GM21447 (cell line): Measurements from ENCODE around the gene DMTF1.
"Not testable (repeated sequence)": the region's sequence is repeated elsewhere in the genome, so short reads cannot be mapped to it uniquely, and the experiment has no call there.

ENCODE experiments used
- ATAC-seq: cut with Tn5 transposase; IDR thresholded peaks from one replicate; pipeline ENCODE4 v1.9.1; 2021; ENCODE audit not compliant: unreplicated experiment

The DMTF1 gene

GRCh38 chr7:87193912-87194311 lies 41.7 kb downstream of the DMTF1 start:
- ATAC-seq: no peak

GRCh38 chr7:87199241-87199640 lies 47.0 kb downstream of the DMTF1 start:
- ATAC-seq: no peak

GRCh38 chr7:87199700-87200450 lies 47.6 kb downstream of the DMTF1 start:
- ATAC-seq: no peak

DNA sequence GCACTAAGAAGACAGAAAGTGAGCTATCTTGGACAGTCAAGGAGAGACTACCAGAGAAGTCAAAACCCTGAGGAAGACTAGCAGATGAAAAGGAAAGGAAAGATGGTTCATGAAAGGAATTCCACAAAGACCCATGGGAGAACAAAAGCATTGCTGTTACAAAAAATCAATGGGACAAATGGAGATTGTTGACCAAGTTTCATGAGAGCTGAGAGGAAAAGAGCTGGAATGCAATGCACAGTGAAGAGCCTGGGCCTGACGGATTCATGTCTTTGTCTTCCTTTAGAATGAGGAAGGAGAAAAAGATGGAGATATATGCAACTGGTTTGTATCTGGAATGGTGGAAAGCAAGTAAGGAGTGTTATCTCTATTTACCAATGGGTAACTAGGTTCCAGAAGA lies 50.0 kb downstream of the DMTF1 start:
- no peak for ATAC-seq

- no peak for ATAC-seq
Observed at GRCh38 chr7:87202705-87203104, 50.5 kb downstream of the DMTF1 start.

GRCh38 chr7:87203929-87204328 lies 51.7 kb downstream of the DMTF1 start:
- ATAC-seq: not testable (repeated sequence)

DNA sequence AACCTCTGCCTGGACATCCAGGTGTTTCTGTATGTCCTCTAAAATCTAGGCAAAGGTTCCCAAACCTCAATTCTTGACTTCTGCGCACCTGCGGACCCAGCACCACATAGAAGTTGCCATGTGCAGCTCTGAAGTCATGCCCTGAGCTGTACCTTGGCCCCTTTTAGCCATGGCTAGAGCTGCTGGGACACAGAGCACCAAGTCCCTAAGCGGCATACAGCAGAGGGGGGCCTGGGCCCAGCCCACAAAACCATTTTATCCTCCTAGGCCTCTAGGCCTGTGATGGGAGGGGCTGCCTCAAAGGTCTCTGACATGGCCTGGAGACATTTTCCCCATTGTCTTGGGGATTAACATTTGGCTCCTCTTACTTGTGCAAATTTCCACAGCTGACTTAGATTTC lies 52.7 kb downstream of the DMTF1 start:
- no peak for ATAC-seq

- not testable (repeated sequence) for ATAC-seq
Observed at GRCh38 chr7:87205701-87206100, 53.4 kb downstream of the DMTF1 start.

DNA sequence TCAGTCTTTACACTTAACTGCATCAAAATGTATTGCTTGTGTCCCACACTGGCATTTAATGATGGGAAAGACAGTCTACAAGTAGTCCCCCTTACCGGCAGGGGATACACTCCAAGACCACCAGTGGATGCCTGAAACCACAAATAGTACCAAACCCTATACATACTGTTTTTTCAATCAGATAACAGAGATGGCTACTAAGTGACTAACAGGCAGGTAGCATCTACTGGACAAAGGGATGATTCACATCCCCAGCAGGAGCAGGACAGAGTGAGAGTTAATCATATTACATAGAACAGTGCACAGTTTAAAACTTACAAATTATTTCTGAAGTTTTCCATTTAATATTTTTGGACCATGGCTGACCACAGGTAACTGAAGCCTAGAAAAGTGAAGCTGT lies 54.1 kb downstream of the DMTF1 start:
- no peak for ATAC-seq

- no peak for ATAC-seq
Observed at GRCh38 chr7:87209295-87209924, 57.2 kb downstream of the DMTF1 start.

DNA sequence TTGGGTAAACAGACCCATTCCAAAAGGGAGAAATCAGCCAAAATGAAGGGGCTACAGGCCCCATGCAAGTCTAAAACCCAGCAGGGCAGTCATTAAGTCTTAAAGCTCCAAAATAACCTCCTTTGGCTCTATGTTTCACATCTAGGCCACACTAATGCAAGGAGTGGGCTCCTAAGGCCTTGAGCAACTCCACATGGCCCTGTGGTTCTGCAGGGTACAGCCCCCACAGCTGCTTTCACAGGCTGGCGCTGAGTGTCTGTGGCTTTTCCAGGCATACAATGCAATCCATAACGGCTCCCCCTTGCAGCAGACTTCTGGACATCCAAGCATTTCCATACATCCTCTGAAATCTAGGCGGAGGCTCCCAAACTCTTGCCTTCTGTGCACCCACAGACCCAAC lies 58.3 kb downstream of the DMTF1 start:
- ATAC-seq: no peak

DNA sequence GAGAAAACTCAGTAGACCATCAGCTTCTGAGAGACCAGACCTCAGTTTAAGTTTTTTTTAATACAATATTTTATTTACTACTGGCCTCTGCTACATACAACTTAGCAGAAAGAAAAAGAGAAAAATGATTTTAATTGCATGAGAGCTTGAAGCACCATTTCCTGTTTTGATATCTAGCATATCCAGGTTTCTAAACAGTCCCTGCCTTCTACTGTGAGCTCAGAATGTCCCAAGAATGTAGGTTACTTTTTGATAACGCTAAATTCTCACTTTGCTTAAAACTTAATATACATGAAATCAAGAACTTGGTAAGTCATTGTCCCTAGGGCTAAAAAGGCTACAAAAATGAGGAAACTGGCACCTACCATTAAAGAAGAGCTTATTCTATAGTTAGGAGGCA lies 60.2 kb downstream of the DMTF1 start:
- ATAC-seq: no peak

GRCh38 chr7:87213252-87213651 lies 61.0 kb downstream of the DMTF1 start:
- no peak for ATAC-seq

DNA sequence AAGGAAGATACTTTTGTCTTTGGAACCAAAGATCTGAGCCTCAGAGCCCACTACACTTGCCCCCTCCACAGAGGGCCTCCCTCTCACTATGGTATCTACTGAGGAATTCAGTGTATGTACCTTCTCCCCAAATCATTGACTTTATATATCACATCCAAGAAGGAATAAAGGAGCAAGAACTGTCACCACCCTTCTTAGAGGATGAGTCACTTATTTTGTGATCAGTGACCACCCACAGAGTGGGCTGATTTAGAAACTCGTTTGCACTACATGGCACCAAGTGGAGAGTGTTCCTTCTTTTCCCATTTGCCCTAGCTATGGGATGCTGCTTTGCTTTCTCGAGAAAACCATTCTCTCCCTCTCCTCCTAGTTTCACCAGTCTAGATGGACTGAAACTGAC lies 61.6 kb downstream of the DMTF1 start:
- ATAC-seq: no peak

GRCh38 chr7:87215046-87215445 lies 62.8 kb downstream of the DMTF1 start:
- ATAC-seq: no peak

DNA sequence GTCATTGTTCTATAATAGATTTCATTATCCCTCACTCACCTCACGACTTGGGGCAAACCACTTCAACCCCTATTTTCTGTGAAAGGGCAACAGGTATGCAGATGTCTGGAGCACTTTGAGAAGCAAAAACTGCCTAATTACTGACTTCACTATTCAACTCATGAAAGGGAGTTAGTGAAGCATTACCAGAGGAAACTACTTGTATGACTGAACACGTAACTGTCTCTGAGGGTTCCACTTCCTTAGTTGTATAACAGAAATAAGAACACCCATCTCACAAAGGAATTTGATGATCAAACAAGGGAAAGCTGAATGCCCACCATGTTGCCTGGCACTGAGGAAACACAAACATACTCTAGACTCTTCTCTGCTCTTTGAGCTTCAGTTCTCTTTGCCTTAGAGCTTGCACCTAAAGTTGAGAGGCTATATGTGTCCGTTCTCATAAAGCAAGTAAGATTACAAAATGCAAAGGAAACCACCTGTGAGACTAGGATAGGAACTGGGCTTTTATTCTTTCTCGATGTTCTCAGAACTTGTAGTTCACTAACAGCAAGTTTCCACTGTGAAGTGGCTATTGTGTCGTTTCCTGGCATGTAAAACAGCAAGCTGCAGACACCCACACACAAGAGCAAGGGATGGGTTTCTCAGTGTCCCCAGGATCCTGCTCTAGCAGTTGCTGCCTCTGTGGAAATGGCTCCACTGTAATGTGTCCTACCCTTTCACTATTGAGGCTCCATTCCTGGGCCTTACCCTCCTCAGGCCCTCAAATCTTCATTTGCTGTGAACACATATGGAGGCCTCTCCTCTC lies 64.7 kb downstream of the DMTF1 start:
- ATAC-seq: peak; percentile 50

- ATAC-seq: no peak
Observed at GRCh38 chr7:87217983-87218653, 65.9 kb downstream of the DMTF1 start.

- peak; percentile 18 for ATAC-seq
Observed at GRCh38 chr7:87218796-87219544, 66.7 kb downstream of the DMTF1 start.

DNA sequence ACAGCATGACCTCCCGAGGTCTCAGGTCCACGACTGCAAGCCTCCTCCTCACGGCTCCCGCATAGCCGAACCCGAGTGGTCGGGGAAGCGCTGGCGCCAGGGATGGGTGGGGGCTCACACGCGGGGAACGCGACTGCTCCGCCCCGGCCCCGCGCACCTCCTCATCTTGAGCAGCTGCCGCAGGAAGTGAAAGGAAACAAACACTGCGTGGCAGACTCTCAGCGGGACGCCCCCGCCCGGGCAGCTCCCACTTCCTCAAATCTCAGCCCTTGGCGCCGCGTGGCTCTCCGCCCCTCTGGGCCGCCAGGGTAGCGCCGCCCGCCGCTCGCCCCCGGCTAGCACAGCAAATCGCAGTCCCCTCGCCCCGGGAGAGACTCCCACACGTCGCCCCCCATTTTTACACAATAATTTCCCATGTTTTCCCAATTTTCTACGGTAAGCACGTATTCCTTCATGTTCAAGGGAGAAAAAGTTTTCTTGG lies 67.3 kb downstream of the DMTF1 start, which contains the start of gene TMEM243:
Gene TMEM243 (minus strand): TSS at position 188 of the 481 bp plus-strand sequence. CDS start 229 bp downstream, outside the sequence.
- ATAC-seq: peak; percentile 40

DNA sequence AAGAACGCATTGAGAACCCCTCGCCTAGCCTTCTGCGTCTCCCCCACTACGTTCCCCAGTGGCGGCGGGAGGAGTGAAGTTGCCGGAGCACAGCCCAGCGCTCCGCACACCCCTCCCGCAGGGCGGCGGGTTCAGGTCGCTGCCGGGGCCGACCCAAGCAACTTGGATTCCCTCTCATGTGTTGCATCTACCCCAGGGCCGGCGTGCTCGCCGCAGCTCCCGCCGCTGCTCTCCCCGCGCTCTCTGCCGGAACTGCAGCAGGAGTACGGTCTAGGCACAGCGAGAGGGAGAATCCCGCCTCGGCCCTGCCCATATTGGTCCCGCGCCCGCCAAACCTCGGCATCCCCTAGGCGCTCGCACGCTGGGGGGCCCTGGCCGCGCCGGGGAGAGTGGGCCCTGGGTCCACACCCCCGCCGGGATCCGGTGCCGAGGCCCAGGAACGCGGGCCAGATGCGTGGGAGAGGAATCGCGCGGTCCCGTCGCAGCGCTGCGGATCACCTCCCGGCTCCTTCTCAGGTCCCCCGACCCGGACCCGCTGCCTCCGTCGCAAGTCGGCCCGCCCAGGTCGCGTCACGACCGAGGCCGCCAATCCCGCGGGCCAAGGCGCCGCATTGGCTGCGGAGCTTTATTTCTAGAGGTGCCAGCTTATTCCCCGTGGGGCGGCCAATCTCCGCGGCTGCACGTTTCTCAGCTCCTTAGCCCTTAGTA lies 67.9 kb downstream of the DMTF1 start:
- peak; percentile 27 for ATAC-seq
